ENCODE data around the gene ZDHHC11. TPM values are rescaled to one million over a fixed set of nuclear protein-coding genes. Genes with fewer than 3 reads are reported as not detected.
"Not testable (repeated sequence)": the region's sequence is repeated elsewhere in the genome, so short reads cannot be mapped to it uniquely, and the experiment has no call there.

Gene ZDHHC11
- total RNA-seq, 2 experiments from 2014 or later, result 4.6 to 6.0 TPM

DNA sequence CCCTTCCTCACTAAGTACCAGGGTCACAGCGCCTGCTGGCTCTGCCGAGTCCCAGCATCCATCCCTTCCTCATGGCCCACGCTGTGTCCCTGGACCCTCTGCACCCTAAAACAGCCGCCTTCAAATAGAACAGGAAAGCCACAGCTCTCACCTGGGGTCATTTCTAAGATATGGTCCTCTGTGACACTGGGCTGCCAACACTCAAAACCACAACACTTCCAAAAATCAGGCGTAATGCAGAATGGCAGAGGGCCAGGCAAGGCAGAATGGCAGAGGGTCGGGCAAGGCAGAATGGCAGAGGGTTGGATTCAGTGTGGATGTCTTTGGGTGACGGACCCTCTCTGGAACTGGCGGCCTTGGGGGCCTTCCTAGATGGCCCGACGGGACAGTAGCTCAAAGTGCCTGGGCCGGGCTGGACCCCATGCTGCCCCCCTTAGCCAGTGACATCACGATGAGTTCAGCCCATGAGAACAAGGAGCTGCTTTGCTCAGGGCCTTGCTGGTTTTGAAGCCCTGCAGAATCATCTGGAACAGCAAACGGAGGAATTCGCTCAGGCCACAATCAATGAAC is 101.6 kb downstream of the ZDHHC11 start:
- Mint-ChIP-seq H3K4me1 (ENCODE audit: low read depth) (no peaks in the 10 kb centered on the region), H3K36me3 (ENCODE audit: low read depth) (no peaks in the 10 kb centered on the region), H3K27ac (no peak overlapping the region), H3K4me3 (no peak overlapping the region), H3K9me3 (no peaks in the 10 kb centered on the region), H3K27me3 (no peaks in the 10 kb centered on the region)
- TF ChIP-seq CTCF (IDR thresholded peaks at IDR 0.05), result no peak
- ChIA-PET POLR2A (no interaction called here), CTCF (no interaction called here)
- no peak for ATAC-seq
- DNase-seq, result no peak
- intact Hi-C loops (cut with micrococcal nuclease), result no loop called here

GRCh38 chr5:748011-748980 is 102.5 kb downstream of the ZDHHC11 start:
- intact Hi-C loops (cut with micrococcal nuclease); H3K4me1 Mint-ChIP-seq (ENCODE audit: low read depth); H3K36me3 Mint-ChIP-seq (ENCODE audit: low read depth); POLR2A ChIA-PET; H3K9me3 Mint-ChIP-seq; ATAC-seq; DNase-seq; H3K27me3 Mint-ChIP-seq; CTCF ChIA-PET; H3K27ac Mint-ChIP-seq; H3K4me3 Mint-ChIP-seq: not testable (repeated sequence)

GRCh38 chr5:747303-747844 is 103.4 kb downstream of the ZDHHC11 start:
- H3K4me1 Mint-ChIP-seq (ENCODE audit: low read depth); intact Hi-C loops (cut with micrococcal nuclease); H3K27me3 Mint-ChIP-seq; H3K36me3 Mint-ChIP-seq (ENCODE audit: low read depth); H3K9me3 Mint-ChIP-seq; CTCF ChIA-PET; H3K27ac Mint-ChIP-seq; ATAC-seq; POLR2A ChIA-PET; DNase-seq; H3K4me3 Mint-ChIP-seq: not testable (repeated sequence)

- Mint-ChIP-seq H3K4me3 (no peak overlapping the region), H3K4me1 (ENCODE audit: low read depth) (no peaks in the 10 kb centered on the region), H3K27me3 (no peaks in the 10 kb centered on the region), H3K27ac (no peak overlapping the region), H3K9me3 (no peaks in the 10 kb centered on the region), H3K36me3 (ENCODE audit: low read depth) (no peaks in the 10 kb centered on the region)
- ChIA-PET CTCF (no interaction called here), POLR2A (no interaction called here)
- ATAC-seq (no peak), DNase-seq (no peak)
- no peak for TF ChIP-seq CTCF (IDR thresholded peaks at IDR 0.05)
- intact Hi-C loops (cut with micrococcal nuclease), result no loop called here
Observed at GRCh38 chr5:746258-746761, 104.5 kb downstream of the ZDHHC11 start.

Other genes starting within 250 kb of the ZDHHC11 start
- gene CEP72, start 238.6 kb downstream of the ZDHHC11 start, total RNA-seq, result 10 to 100 TPM; 27.0 to 28.9 TPM
- gene TPPP, start 157.6 kb downstream of the ZDHHC11 start, total RNA-seq, result under 1 TPM; 0.18 to 0.20 TPM
- under 1 TPM in 1 of 2 experiments, not detected in 1; 0.59 TPM for gene ZDHHC11B, start 66.3 kb downstream of the ZDHHC11 start, total RNA-seq
- 10 to 100 TPM; 46.6 to 51.7 TPM for gene BRD9, start 41.8 kb upstream of the ZDHHC11 start, total RNA-seq
- 10 to 100 TPM; 31.0 to 36.9 TPM for gene TRIP13, start 41.9 kb upstream of the ZDHHC11 start, total RNA-seq
- gene NKD2, start 157.8 kb upstream of the ZDHHC11 start, total RNA-seq, result 1 to 10 TPM; 1.5 to 2.3 TPM